ENCODE measurements around the gene MACF1.
"Not testable (repeated sequence)": the region's sequence is repeated elsewhere in the genome, so short reads cannot be mapped to it uniquely, and the experiment has no call there.

The MACF1 gene

DNA sequence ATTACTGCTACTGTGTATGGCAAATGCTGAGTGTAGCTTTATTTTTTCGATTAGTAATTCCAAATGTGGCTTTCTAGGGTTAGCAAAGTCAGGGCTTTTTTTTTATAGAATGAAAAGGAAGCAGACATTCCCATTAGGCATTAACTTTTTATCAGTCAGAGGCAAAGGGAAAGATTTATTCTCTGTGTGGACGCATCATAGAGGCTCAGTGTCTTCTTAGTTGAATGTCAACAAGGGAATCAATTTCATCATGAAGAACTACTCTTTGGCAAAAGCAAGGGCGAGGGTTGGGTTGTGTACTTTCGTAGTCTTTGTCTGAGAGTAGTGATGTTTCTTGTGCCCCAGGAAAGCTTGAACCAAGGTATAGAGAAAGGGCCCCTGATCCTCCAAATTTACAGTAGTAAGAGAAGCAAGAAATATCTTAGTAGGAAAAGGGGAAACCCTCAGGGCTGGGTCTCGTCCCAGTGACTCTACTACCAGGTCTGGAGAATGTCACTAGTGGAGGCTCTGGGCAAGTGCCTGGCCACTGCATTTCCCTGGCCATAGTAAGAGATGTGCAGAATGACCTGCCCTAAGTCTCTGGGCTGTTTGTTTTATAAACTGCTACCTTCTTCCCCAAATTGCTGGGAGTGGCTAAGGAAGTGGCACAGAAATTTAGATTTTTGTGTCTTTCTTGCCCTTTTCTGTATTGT lies 30.0 kb upstream of the MACF1 start:
- no peak for DNase-seq

DNA sequence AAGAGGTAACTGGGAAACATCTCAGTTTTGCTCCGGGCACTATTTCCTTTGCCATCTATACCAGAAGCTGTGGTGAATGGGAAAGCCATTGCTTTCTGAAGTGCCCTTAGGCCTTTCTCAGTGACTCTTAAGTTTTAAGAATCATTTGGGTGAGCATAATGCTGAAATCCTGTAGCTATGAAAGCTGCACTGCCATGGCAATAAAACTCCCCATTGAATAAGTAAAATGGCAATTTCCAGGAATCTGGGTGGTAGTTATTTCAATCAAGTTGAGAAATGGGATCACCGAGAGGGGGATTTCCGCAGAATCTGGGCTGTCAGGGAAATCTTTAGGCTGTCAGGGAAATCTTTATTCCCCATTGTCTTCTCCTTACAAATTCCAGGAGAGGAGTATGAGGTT lies 26.8 kb upstream of the MACF1 start:
- no peak for DNase-seq

DNA sequence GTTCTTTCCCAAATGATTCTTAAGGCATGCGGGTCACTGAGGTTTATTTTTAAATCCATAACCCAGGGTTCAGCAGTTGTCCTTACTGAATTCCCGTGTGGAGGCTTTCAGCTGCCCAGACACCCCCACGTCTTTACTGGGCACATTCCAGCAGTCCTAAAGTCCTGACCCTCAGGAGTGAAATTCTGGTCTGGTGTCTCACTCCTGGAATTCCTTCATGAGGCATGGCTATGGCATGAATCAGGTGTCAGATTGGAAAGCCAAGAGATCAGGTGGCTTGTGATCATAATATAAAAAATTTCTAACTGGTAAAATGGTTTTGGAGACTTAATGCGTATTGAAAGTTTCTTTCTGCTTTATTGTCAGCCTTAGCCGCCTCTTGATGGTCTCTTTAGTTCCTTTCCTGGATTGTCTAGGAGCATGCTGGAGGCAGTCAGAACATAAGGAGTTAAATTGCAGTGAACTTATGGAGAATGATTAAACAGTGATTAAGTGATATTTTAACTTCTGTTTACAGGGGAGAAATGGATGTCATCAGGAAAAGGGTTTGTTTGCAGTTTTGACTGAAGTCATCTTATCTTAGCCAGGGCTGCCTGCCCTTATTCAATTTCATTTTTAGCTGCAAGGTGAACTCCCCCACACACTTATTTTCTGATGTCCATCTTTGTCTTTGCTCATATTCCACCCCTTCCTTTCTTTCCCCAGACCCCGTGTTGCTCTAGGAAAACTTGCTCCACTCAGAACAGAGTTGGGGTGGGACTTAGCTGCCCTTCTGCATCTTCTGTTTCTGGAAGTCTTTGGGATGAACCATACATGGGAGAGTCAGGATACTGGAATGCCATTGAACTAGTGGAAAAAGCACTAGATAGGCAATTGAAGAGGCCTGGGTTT lies 25.7 kb upstream of the MACF1 start:
- DNase-seq = no peak

DNA sequence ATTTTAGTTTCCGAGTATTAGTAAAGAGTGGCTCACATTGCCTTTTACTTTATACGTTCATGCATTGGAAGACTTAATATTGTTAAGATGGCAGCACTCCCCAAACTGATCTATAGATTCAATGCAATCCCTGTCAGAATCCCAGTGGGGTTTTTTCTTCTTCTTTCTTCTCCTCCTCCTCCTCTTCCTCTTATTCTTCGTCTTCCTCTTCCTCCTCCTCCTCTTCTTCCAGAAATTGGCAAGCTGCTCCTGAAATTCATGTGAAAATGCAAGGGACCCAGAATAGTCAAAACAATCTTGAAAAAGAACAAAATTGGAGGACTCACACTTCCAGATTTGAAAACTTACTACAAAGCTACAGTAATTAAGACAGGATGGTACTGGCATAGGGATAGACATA lies 23.2 kb upstream of the MACF1 start:
- no peak for DNase-seq

DNA sequence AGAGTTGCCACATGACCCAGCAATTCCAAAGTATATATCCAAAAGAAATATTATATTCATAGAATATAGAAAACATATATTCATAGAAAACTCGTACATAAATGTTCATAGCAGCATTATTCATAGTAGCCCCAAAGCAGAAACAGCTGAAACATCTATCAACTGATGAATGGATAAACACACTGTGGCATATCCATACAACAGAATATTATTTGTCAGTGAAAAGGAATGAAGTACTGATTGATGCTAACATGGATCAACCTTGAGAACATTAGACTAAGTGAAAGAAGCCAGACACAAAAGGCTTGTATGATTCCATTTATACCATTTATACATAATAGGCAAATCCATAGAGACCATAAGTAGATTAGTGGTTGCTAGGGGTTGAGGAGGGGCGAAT lies 21.7 kb upstream of the MACF1 start:
- DNase-seq = no peak

DNA sequence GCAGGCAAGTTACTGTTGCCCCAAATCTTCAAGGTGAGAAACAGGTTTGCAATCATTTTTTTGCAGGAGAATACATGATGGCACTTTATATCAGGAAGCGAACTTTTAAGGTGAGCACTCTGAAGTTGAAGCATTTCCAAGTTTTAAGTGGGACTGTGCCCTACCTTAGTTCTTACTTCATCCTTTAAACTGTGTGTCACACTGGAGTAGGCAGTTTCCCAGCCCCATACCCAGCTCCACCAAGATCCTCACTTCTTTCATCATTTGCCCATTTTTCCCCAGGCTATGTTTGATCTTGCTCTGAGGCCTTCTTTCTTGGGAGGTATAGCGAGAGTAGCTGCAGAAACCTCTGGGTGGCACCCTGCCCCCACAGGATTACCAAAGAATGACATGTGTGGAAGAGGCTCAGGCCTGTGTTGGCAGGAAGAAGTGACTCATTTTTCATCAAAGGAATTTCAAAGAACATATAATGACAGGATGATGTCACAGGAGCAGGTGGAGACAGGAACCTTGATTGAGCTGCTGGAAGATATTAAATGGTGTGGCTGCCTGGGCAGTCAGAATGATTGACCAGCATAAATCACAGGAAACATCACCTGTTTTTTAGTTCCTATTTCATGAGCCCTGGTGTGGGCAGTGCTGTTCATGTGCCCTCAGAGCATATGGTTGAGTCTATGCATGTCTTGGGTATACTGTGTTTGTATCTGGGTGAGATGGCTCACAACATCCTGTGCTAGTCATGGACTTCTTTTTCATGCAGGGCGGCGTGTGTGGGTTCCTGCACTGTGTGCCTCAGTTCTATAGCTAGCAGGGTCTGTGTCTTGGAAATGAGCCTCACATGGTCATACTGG lies 20.8 kb upstream of the MACF1 start:
- DNase-seq = peak in 3 of 56 donors; percentile 12 to 22 (median 18)

DNA sequence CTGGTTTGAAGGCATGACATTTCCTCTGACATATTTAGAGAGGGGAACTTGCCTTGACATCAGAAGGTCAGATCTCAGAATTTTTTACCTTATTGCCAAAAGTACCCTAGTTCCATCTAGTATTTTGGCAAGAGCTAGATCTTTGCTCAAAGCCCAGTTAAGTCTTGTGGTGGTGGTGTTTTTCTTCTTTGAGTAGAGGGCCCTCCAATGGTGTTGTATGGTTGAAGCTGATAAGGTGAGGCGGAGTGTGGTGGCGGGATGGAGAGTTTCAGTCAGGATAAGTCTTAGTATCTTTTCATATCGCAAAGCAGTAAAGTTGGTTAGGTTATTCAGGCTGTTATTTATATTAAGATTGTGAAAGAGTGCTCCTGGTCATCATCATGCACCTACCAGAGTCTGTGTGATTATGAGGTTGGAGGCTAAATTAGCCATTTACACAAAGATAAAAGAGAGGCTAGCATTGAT lies 20.1 kb upstream of the MACF1 start:
- DNase-seq = no peak

DNA sequence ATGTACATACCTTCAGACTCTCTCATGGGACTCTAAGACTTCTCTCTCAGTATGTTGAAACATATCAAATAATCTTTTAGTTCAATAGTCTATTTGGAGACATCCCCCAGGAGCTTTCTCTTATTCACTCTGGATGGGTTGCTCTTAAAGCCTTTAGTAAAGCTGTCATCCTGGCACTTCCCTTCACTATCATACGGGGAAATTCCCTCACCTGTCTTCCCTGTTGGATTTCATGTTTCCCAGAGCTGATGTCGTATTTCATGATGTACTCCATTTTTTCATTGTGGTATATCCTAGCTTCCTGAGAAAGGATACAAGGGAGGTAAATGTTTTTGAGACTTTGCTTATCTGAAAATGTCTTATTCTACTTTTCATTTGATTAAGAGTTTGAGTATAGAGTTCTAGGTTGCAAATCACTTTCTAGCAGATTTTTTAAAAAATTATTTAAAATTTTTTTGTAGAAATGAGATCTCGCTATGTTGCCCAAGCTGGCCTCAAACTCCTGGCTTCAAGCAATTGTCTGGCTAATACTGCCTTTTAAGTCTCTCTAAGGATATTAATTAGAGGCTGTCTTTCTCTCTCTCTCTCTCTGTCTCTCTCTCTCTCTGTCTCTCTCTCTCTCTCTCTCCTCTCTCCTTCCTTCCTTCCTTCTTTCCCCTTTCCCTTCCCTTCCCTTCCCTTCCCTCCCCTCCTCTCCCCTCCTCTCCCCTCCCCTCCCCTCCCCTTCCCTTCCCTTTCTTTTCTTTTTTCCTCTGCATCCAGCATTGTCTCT lies 17.0 kb upstream of the MACF1 start:
- no peak for DNase-seq

DNA sequence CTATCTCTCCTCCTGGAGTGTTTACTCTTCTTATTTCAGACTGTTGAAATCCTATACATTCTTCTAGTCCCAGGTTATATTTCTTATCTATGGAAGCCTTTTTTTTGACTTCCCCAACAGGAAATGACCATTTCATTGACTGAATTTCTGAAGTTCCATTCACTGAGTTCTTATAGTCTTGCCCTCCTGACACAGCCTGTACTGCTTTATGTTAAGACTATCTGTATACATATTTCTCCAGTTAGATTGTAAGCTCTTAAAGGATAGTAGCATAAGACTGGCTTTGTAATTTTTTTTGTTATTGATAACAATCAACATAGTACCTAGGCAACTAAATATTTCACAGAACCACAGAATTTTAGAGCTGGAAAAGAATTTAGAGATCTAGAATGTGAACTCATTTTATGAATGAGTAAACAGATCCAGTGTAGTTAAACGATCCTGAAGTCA lies 14.9 kb upstream of the MACF1 start:
- no peak for DNase-seq

DNA sequence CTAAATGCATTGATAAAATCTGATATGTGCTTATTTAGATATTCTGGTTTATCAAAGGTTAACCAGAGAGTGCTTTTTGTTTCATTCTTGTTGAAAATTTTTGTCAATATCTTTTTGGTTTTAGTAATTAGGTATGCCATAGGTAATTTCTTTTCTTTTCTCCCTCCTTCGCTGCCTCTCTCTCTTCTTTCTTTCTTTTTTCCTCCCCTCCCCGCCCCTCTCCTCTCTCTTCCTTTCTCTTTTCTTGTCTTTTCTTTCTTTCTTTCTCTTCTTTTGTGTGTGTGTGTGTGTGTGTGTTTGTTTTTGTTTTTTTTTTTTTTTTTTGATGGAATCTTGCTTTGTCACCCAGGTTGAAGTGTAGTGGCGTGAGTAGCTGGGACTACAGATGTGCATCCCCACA lies 14.4 kb upstream of the MACF1 start:
- DNase-seq = no peak

DNA sequence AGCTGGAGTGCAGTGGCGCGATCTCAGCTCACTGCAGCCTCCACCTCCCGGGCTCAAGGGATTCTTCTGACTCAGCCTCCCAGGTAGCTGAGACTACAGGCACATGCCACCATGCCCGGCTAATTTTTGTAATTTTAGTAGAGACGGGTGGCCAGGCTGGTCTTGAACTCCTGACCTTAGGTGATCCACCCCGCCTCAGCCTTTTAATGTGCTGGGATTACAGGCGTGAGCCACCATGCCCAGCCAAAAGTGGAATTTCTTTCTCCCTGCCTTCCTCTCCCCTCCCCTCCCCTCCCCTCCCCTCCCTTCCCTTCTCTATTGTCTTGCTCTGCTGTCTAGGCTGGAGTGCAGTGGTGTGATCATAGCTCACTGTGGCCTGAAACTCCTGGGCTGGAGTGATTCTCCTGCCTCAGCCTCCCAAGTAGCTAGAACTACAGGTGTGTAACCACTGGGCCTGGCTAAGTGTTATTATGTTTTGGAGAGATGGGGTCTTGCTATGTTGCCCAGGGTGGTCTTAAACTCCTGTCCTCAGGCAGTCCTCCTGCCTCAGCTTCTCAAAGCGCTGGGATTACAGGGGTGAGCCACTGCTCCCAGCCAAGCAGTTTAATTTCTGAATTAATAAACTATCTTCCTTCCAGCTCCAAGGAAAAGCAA lies 10.0 kb upstream of the MACF1 start:
- DNase-seq = no peak

DNA sequence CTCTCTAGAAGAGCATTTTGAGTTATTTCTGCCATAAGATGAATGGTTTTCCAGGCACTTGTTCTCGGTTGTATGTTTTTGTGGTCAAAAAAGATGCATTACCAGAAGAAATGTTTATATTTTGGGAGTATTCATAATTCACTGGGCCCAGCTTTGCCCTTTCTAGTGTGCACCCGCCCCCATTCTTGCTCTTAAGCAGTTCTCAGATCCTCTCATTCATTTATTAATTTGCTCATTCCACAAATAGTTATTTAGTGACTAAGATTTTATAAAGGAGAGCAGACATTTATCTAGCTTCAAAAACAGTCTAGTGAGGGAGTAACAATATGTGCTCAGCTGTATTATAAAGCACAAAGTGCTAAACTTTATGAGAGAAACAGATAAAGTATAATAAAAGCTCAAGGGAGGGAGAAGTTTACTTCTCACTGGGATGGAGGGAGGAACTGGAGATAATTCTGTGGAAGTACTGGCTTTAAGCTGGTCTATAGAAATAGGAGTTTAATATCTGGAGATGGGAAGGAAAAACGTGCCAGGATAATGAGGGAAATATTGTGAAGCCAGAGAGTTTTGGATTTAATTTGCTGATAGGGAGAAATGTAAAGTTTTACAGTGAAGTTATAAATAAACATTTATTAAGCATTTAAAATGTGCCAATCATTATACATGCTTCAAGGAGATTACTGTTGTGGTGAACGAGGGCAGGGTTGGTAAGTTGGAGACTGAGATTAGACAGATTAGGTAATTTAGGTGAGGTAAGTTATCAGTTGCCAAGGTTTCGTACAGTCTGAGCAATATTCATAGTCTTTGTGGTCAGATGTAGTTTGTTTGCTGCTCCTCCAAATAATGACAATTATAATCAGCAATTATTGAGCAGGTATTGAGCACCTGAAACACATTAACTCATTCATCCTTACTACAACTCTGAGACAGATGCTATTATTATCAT lies 9.1 kb upstream of the MACF1 start:
- no peak for DNase-seq

DNA sequence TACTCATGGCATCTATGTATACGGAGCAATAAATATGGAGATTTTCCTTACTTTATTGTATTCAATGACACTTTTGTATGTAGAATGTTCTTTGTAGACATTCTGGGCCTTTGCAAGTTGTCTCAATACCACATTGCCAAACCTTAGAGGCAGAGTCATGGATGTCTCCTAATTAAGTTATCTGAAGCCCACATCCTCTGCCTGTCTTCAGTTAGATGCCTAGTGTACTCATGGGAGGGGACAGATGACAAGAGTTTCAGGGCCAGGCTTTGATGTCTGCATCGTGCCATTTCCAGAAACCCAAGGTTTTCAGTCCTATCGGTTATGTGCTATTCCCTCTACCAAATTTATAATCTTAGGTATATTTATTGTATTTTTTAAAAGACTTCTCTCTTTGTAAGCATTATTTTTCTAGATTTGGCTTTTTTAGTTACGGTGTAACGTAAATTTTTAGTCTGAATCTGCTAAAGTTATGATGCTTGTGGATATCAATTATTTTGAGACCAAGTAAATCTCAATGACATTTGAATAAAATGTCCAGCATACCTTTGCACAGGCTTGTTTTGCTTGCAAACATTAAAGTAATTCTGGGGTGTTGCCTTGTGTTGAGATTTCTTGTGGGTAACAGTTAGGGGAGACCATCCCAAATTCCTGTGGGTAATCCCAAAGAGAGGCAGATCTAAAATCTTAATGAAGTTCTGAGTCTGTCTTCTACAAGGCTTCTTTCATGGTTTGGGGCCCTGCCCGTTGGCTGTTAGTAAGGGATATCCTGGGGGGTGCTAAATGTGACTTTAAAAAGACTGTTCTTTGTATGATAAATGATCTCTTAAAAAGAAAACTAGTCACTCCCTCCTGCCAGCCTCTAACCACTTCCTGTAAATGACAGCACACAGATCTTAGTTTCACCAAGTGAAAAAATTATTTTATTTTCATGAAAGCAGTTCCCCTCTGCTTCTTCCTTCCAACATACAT lies 8.0 kb upstream of the MACF1 start:
- no peak for DNase-seq

DNA sequence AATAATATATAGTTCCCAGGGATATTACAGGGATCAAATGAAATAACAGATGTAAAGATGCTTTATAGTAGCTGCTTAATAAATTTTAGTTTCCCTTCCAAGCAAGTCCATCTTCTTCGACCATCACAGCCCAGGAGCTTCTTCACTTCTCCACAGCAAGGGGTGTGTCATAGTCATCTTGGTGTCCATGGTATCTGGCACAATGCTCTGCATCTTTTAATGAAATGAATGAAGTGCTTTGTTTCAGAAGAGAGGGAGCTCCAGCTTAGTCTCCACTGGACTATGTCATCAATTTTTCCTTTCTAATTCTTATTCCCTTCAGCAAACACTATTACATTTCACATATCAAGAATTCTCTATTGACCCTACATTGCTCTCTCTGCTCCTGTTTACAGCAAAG lies 4.9 kb upstream of the MACF1 start:
- no peak for DNase-seq

DNA sequence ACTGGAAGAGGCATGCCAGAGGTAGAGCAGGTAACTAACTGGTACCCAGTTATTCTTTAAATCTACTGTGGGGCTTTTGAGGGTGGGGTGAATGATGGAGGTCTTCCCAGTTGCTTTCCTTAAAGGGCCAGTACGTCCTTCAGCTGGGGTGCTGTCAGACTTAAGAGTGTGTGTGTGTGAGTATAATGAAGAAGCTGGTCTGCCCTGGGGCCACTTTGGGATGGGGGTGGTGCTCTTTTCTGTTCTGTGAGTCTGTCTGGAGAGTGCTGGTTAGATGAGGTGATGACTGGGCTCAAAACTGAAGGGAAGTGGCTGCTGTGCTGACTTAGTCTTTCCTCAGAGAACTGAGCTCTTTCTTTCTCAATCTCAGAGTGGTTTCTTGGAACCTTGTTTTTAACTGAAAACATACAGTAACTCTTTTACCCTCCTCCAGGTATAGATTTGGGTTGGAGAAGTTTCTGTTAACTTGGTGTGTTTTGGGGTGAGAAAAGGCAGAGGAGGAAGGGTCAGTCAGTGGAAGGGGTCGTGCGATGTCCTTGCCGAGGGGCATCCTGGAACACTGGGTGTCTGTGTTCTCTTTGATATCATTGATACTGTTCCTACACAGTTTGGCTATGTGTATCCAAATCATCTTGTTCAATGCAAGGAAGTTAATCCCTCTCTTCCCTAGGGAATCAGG lies 746 bp downstream of the MACF1 start:
- DNase-seq = peak in 7 of 56 donors; percentile 11 to 44 (median 21)

DNA sequence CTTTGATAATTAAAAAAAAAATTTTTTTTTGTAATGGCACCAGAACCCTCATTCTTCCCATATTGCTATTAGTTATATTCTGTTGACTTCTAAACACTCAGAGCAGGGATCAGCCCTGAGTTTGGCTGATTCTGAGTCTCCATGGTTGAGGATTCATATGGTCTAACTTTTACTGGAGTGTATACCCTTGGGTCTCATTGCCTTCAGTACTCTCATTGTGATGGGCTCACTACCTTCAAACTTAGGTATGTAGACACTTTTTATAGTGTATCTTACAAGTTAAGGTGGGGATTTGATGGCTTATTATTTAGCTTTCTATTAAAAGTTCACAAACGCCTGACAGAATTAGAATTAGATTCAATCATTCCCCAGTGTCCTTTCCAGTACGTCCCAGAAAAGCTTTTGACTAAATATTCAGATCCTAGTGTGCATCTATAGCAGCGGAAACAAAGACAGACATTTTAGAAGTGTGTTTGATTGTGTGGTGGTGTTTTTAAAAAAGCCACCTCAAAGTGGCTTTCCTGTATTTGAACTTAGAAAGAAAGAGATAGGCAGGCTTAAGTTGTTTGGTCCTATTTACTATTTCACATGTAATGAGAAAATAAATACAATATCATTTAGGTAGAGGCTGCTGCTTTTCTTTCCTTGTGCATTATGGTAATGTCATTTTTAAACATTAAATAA lies 1.4 kb downstream of the MACF1 start:
- DNase-seq = no peak

DNA sequence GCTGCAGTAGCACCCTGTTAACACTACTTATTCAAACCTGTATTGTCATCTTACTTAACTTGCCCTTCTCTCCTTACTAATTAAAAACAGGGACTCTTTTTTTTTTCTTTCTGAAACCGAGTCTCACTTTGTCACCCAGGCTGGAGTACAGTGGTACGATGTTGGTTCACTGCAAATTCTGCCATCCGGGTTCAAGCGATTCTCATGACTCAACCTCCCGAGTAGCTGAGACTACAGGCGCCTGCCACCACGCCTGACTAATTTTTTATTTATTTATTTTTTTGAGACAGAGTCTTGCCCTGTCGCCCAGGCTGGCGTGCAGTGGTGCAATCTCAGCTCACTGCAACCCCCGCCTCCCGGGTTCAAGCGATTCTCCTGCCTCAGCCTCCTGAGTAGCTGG lies 3.9 kb downstream of the MACF1 start:
- not testable (repeated sequence) for DNase-seq

All from amygdala (tissue), 56 donors.